ENCODE results near the gene BET1.

DNA sequence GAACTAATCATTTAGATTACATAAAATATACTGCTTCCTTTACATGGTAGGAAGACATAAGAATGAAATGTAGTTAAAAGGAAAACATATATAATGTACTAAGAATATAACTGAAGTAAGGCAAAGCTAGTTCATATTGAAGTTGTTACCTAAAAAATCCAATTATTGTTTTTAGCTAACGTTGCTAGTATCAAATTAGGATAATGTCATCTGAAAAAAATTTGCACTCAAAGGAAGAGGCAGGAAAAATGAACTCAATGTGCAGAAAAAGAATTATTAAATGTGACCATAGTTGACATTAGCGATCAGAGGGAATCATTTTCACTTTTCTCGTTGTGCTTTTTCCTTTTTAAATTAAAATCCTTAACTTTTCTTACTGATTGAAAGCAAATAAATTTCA is 1.6 kb upstream of the BET1 start:
- TF ChIP-seq EZH2 (IDR thresholded peaks at IDR 0.05; ENCODE audit: borderline replicate concordance, low read depth, low read length, severe bottlenecking) (no peak), CTCF (IDR thresholded peaks at IDR 0.05; ENCODE audit: borderline replicate concordance, extremely low read depth, low read length, poor library complexity, severe bottlenecking) (no peak)
